B cell (primary cell): Measurements from ENCODE around the gene GUCY2D.

Experiments used
- CTCF ChIP-seq: fragments of 200-600 bp; IDR thresholded peaks from one replicate; pipeline ENCODE4 v1.8.0; 2022; ENCODE audit warnings: antibody characterized with exemption, mild to moderate bottlenecking
- EZH2 ChIP-seq: IDR thresholded peaks from 2 replicates; pipeline ENCODE4 v1.6.1; 2012; ENCODE audit warnings: borderline replicate concordance, low read depth, mild to moderate bottlenecking, moderate library complexity, low read length; ENCODE audit not compliant: insufficient read depth, poor library complexity, severe bottlenecking

- TF ChIP-seq CTCF: no peak
- TF ChIP-seq EZH2: no peak
These were observed 12.1 kb downstream of the GUCY2D start for GRCh38 chr17:8014558-8014850.
